Smooth muscle cell (in vitro differentiated cells): Measurements from ENCODE around the gene EXOC1. TPM values are rescaled to one million over a fixed set of nuclear protein-coding genes. Genes with fewer than 3 reads are reported as not detected.

Experiments used
- DNase-seq: peaks from one replicate; lab custom pipeline; 2025; ENCODE audit not compliant: unreplicated experiment; lab: John Stamatoyannopoulos, UW
- H2AFZ ChIP-seq: fragments of 200-600 bp; sonication (generic); 2 replicates; pipeline ENCODE4 v1.6.0; 2016; ENCODE audit warnings: antibody characterized with exemption, low read depth, mild to moderate bottlenecking
- H3F3A ChIP-seq: fragments of 200-600 bp; sonication (generic); 2 replicates; pipeline ENCODE4 v1.6.0; 2017; ENCODE audit warnings: antibody characterized with exemption, low read depth
- H3K27ac ChIP-seq: fragments of 200-600 bp; sonication (generic); 2 replicates; pipeline ENCODE4 v1.5.1; 2016; ENCODE audit warnings: low read depth, mild to moderate bottlenecking
- H3K27me3 ChIP-seq: fragments of 200-600 bp; sonication (generic); 2 replicates; pipeline ENCODE4 v1.6.1; 2016; ENCODE audit warnings: low read depth, mild to moderate bottlenecking
- H3K36me3 ChIP-seq: fragments of 200-600 bp; sonication (generic); 2 replicates; pipeline ENCODE4 v1.5.1; 2016; ENCODE audit warnings: low read depth
- H3K4me1 ChIP-seq: fragments of 200-600 bp; sonication (generic); 2 replicates; pipeline ENCODE4 v1.5.1; 2016; ENCODE audit warnings: low read depth
- H3K4me2 ChIP-seq: fragments of 200-600 bp; sonication (generic); 2 replicates; pipeline ENCODE4 v1.6.0; 2016; ENCODE audit warnings: mild to moderate bottlenecking
- H3K4me3 ChIP-seq: fragments of 200-600 bp; sonication (generic); 2 replicates; pipeline ENCODE4 v1.5.1; 2016; ENCODE audit warnings: mild to moderate bottlenecking
- H3K79me2 ChIP-seq: fragments of 200-600 bp; sonication (generic); 2 replicates; pipeline ENCODE4 v1.6.0; 2016; ENCODE audit warnings: low read depth, mild to moderate bottlenecking
- H3K9ac ChIP-seq: fragments of 200-600 bp; sonication (generic); 2 replicates; pipeline ENCODE4 v1.6.0; 2016; ENCODE audit warnings: low read depth
- H3K9me3 ChIP-seq: fragments of 200-600 bp; sonication (generic); replicated peaks from 2 replicates; pipeline ENCODE4 v1.5.1; 2016; ENCODE audit warnings: low read depth
- H4K20me1 ChIP-seq: fragments of 200-600 bp; sonication (generic); 2 replicates; pipeline ENCODE4 v1.6.0; 2016; ENCODE audit warnings: low read depth
- WGBS: methylation state at CpG from one replicate; pipeline ENCODE4 v1.1.7; 2016; ENCODE audit warnings: low lambda C conversion rate; 5-methylcytosine and 5-hydroxymethylcytosine counted together
- polyA plus RNA-seq: library from polyadenylated mRNA; unstranded; fragments of >200 nt; fragmentation: Nextera tagmentation; extraction: Ambion mirVana; gene quantifications from 2 replicates; pipeline ENCODE4 v1.2.1, GENCODE V29; 2016
- total RNA-seq: library from RNA; depleted of rRNA; stranded (reverse); fragments of >200 nt; gene quantifications from 2 replicates; pipeline ENCODE4 v1.2.3, GENCODE V29; 2014
- TF ChIP-seq, protein P1 (sequence below): fragments of 200-600 bp; sonication (generic); IDR thresholded peaks from 2 replicates; pipeline ENCODE4 v1.5.1; 2017; ENCODE audit warnings: borderline replicate concordance, mild to moderate bottlenecking, antibody characterized with exemption; ENCODE audit not compliant: insufficient read depth, poor library complexity, severe bottlenecking

The EXOC1 gene
- total and polyA plus RNA-seq, 2 experiments from 2014 or later, result 18.5 to 34.2 TPM

DNA sequence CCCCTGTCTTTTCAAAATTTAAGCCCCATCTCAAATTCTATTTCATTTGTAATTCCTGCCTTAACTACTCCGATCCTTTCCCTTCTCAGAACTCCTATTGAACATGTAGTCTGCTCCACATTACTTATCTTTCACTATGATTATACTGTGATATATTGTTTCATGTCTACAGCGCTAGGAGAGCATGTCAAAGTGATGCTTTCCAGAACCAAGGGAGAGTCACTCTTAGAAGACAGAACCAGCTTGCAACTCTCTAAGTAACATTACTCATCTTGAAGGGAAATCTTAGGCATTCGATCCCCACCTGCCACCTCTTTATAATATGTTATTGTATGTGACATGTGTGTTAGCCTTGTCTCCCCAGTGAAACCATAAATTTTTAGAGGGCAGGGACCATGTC, 23.4 kb upstream of the EXOC1 start:
- Histone ChIP-seq H3K4me3 (no peak overlapping the region), H3K4me2 (no peak overlapping the region), H3K79me2 (no peaks in the 10 kb centered on the region), H3K27ac (no peak overlapping the region), H3K9me3 (no peaks in the 10 kb centered on the region), H3K4me1 (no peaks in the 10 kb centered on the region), H3K36me3 (no peaks in the 10 kb centered on the region), H3K27me3 (no peaks in the 10 kb centered on the region), H2AFZ (no peak overlapping the region), H4K20me1 (no peaks in the 10 kb centered on the region), H3F3A (no peaks in the 10 kb centered on the region), H3K9ac (no peak overlapping the region)
- TF ChIP-seq, protein P1, sequence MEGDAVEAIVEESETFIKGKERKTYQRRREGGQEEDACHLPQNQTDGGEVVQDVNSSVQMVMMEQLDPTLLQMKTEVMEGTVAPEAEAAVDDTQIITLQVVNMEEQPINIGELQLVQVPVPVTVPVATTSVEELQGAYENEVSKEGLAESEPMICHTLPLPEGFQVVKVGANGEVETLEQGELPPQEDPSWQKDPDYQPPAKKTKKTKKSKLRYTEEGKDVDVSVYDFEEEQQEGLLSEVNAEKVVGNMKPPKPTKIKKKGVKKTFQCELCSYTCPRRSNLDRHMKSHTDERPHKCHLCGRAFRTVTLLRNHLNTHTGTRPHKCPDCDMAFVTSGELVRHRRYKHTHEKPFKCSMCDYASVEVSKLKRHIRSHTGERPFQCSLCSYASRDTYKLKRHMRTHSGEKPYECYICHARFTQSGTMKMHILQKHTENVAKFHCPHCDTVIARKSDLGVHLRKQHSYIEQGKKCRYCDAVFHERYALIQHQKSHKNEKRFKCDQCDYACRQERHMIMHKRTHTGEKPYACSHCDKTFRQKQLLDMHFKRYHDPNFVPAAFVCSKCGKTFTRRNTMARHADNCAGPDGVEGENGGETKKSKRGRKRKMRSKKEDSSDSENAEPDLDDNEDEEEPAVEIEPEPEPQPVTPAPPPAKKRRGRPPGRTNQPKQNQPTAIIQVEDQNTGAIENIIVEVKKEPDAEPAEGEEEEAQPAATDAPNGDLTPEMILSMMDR, result no peak
- 78% methylated on average over 3 of the region's 3 CpGs for WGBS
- DNase-seq, result no peak

DNA sequence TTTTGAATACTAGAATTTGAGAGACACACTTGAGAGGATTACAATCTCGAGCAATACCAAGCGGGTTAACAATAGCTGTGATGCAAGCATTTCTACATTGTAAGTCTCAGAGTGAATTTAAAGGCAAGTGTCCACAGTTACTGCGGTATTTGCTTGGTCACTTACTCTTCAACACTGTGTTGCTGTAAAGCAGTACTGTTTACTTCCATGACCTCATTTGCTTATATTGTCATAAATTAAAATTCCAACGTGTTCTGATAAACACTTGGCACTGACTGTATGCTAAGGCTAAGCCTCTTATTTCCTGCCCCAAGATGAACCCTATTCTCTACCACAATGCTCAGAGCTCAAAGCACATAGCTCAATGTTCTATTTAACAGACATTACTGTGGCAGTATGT, 22.7 kb upstream of the EXOC1 start:
- Histone ChIP-seq H3K4me1 (no peaks in the 10 kb centered on the region), H3F3A (no peaks in the 10 kb centered on the region), H3K27ac (no peak overlapping the region), H3K4me2 (no peak overlapping the region), H3K9ac (no peak overlapping the region), H2AFZ (no peak overlapping the region), H3K27me3 (no peaks in the 10 kb centered on the region), H3K4me3 (no peak overlapping the region), H3K79me2 (no peaks in the 10 kb centered on the region), H3K9me3 (no peaks in the 10 kb centered on the region), H3K36me3 (no peaks in the 10 kb centered on the region), H4K20me1 (no peaks in the 10 kb centered on the region)
- DNase-seq, result no peak
- WGBS, result 66% methylated on average over 4 of the region's 4 CpGs
- TF ChIP-seq, protein P1, result no peak

DNA sequence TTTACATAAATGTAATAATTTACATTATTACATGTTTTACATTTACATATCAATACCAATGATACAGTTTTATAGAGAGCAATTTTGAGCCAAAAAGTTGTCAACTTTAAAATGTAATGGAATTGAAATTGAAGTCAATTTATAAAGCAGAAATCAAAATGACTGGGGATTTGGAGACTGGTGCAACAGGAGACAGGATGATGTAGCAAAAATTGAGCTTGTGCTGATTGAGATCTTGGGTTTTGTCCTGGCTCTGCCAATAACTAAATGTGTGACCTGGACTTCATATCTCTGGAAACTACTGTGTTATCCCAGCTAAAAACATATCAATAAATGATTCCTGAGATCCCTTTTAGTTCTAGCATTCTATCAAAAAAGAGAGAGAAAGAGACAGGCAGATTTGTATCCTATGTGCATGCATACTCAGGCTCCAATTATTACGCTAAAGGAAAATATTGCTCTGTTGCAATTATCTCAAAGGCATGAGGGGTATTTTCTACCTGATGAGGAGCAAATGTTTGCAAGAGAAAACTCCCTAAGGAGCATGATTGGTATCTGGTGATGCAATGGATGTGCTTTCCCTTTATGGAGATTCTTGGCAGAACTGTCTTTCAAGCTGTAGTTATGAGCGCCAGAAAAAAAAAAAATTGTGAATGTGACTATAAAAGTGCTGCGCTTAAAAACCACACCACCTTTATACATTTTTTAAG, 19.2 kb upstream of the EXOC1 start:
- TF ChIP-seq, protein P1, result no peak
- Histone ChIP-seq H2AFZ (no peak overlapping the region), H3K27me3 (no peaks in the 10 kb centered on the region), H3K79me2 (no peaks in the 10 kb centered on the region), H3K4me2 (no peak overlapping the region), H4K20me1 (no peaks in the 10 kb centered on the region), H3F3A (no peaks in the 10 kb centered on the region), H3K27ac (no peak overlapping the region), H3K9ac (no peak overlapping the region), H3K4me1 (no peaks in the 10 kb centered on the region), H3K4me3 (no peak overlapping the region), H3K36me3 (no peaks in the 10 kb centered on the region), H3K9me3 (peaks cover 5% of the 10 kb centered on the region)
- DNase-seq, result no peak
- 84% methylated on average over 3 of the region's 3 CpGs for WGBS

DNA sequence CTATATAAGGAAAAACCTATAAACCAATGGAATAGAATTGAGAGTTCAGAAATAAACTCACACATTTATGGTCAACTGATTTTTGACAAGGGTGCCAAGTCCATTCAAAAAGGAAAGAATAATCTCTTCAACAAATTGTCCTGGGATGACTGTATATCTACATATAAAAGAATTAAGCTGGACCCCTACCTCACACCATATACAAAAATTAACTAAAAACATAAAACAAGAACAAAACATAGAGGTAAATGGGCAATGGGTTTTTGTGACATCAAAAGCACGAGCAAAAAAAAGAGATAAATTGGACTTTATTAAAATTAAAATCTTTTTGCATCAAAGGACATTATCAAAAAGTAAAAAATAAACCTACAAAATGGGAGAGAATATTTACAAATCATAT, 15.5 kb upstream of the EXOC1 start:
- no peak overlapping the region for H3K9ac ChIP-seq
- no peaks in the 10 kb centered on the region for H3F3A ChIP-seq
- H3K4me1 ChIP-seq, result no peaks in the 10 kb centered on the region
- no peaks in the 10 kb centered on the region for H4K20me1 ChIP-seq
- no peaks in the 10 kb centered on the region for H3K36me3 ChIP-seq
- no peak overlapping the region for H3K27ac ChIP-seq
- 81% methylated on average over 1 of the region's 1 CpG for WGBS
- no peak overlapping the region for H3K4me3 ChIP-seq
- no peaks in the 10 kb centered on the region for H3K27me3 ChIP-seq
- H2AFZ ChIP-seq, result no peak overlapping the region
- H3K4me2 ChIP-seq, result no peak overlapping the region
- peaks cover 5% of the 10 kb centered on the region for H3K9me3 ChIP-seq
- TF ChIP-seq, protein P1, result no peak
- no peaks in the 10 kb centered on the region for H3K79me2 ChIP-seq
- DNase-seq, result no peak
